ENCODE measurements around the gene ST3GAL3. TPM values are rescaled to one million over a fixed set of nuclear protein-coding genes. Genes with fewer than 3 reads are reported as not detected.

The ST3GAL3 gene
- total and polyA plus RNA-seq, 2 donors (not counting 1 experiment from before 2014, with no cell fraction given), result 13.7 to 16.3 TPM

GRCh38 chr1:43880604-43881003, 173.3 kb downstream of the ST3GAL3 start:
- Histone ChIP-seq H4K20me1 (ENCODE audit: control insufficient read depth, extremely low read depth, insufficient read depth, low read length) (no peaks in the 10 kb centered on the region), H3K4me3 (replicated peaks in 1 of 4; ENCODE audit: control extremely low read depth in 1 of 4, insufficient read depth in 1 of 4, low read depth in 3 of 4, low read length in 4 of 4) (no peak overlapping the region), H3K4me2 (ENCODE audit: extremely low read depth, insufficient read depth, low read length) (no peak overlapping the region), H3K9me3 (ENCODE audit: control insufficient read depth, insufficient read depth, low read depth, low read length) (no peaks in the 10 kb centered on the region), H3K9ac (ENCODE audit: insufficient read depth, low read length) (no peak overlapping the region), H3K27ac (ENCODE audit: insufficient read depth, low read length) (no peak overlapping the region), H2AFZ (ENCODE audit: low read length) (no peak overlapping the region), H3K79me2 (ENCODE audit: control insufficient read depth, insufficient read depth, low read length) (no peaks in the 10 kb centered on the region), H3K36me3 (ENCODE audit: control insufficient read depth, insufficient read depth, low read length) (no peaks in the 10 kb centered on the region), H3K27me3 (ENCODE audit: control insufficient read depth, insufficient read depth, low read length) (no peaks in the 10 kb centered on the region), H3K4me1 (ENCODE audit: control insufficient read depth, extremely low read depth, insufficient read depth, low read length) (no peaks in the 10 kb centered on the region)
- TF ChIP-seq EZH2 (IDR thresholded peaks at IDR 0.05; ENCODE audit: low read length, missing control alignments), result no peak
- no peak for TF ChIP-seq CTCF (conservative IDR thresholded peaks at IDR 0.05 in 1 of 2, IDR thresholded peaks at IDR 0.05 in 1 of 2; ENCODE audit: low read depth in 1 of 2, low read length in 2 of 2)
- no peak for DNase-seq (ENCODE audit: low read depth in 2 of 2)

- no peaks in the 10 kb centered on the region for H4K20me1 ChIP-seq (ENCODE audit: control insufficient read depth, extremely low read depth, insufficient read depth, low read length)
- no peaks in the 10 kb centered on the region for H3K9me3 ChIP-seq (ENCODE audit: control insufficient read depth, insufficient read depth, low read depth, low read length)
- H3K27ac ChIP-seq (ENCODE audit: insufficient read depth, low read length), result no peak overlapping the region
- no peak overlapping the region for H3K4me2 ChIP-seq (ENCODE audit: extremely low read depth, insufficient read depth, low read length)
- no peak for DNase-seq (ENCODE audit: low read depth in 2 of 2)
- no peaks in the 10 kb centered on the region for H3K79me2 ChIP-seq (ENCODE audit: control insufficient read depth, insufficient read depth, low read length)
- H3K36me3 ChIP-seq (ENCODE audit: control insufficient read depth, insufficient read depth, low read length), result no peaks in the 10 kb centered on the region
- TF ChIP-seq CTCF (conservative IDR thresholded peaks at IDR 0.05 in 1 of 2, IDR thresholded peaks at IDR 0.05 in 1 of 2; ENCODE audit: low read depth in 1 of 2, low read length in 2 of 2) (no peak), EZH2 (IDR thresholded peaks at IDR 0.05; ENCODE audit: low read length, missing control alignments) (no peak)
- H3K27me3 ChIP-seq (ENCODE audit: control insufficient read depth, insufficient read depth, low read length), result no peaks in the 10 kb centered on the region
- H3K4me1 ChIP-seq (ENCODE audit: control insufficient read depth, extremely low read depth, insufficient read depth, low read length), result no peaks in the 10 kb centered on the region
- no peak overlapping the region for H3K9ac ChIP-seq (ENCODE audit: insufficient read depth, low read length)
- H3K4me3 ChIP-seq (replicated peaks in 1 of 4; ENCODE audit: control extremely low read depth in 1 of 4, insufficient read depth in 1 of 4, low read depth in 3 of 4, low read length in 4 of 4), result no peak overlapping the region
- H2AFZ ChIP-seq (ENCODE audit: low read length), result no peak overlapping the region
Measured at GRCh38 chr1:43881415-43881814, 174.1 kb downstream of the ST3GAL3 start.

- no peak overlapping the region for H3K9ac ChIP-seq (ENCODE audit: insufficient read depth, low read length)
Measured at GRCh38 chr1:43882763-43883162, 175.4 kb downstream of the ST3GAL3 start.

More at GRCh38 chr1:43882763-43883162, 175.4 kb downstream of the ST3GAL3 start:
- no peaks in the 10 kb centered on the region for H3K4me1 ChIP-seq (ENCODE audit: control insufficient read depth, extremely low read depth, insufficient read depth, low read length)
- H3K9me3 ChIP-seq (ENCODE audit: control insufficient read depth, insufficient read depth, low read depth, low read length), result no peaks in the 10 kb centered on the region
- H3K36me3 ChIP-seq (ENCODE audit: control insufficient read depth, insufficient read depth, low read length), result no peaks in the 10 kb centered on the region
- H2AFZ ChIP-seq (ENCODE audit: low read length), result no peak overlapping the region
- H4K20me1 ChIP-seq (ENCODE audit: control insufficient read depth, extremely low read depth, insufficient read depth, low read length), result no peaks in the 10 kb centered on the region
- DNase-seq (ENCODE audit: low read depth in 2 of 2), result no peak
- H3K27ac ChIP-seq (ENCODE audit: insufficient read depth, low read length), result no peak overlapping the region
- TF ChIP-seq CTCF (conservative IDR thresholded peaks at IDR 0.05 in 1 of 2, IDR thresholded peaks at IDR 0.05 in 1 of 2; ENCODE audit: low read depth in 1 of 2, low read length in 2 of 2), result no peak
- no peak for TF ChIP-seq EZH2 (IDR thresholded peaks at IDR 0.05; ENCODE audit: low read length, missing control alignments)
- no peak overlapping the region for H3K4me3 ChIP-seq (replicated peaks in 1 of 4; ENCODE audit: control extremely low read depth in 1 of 4, insufficient read depth in 1 of 4, low read depth in 3 of 4, low read length in 4 of 4)
- no peak overlapping the region for H3K4me2 ChIP-seq (ENCODE audit: extremely low read depth, insufficient read depth, low read length)
- no peaks in the 10 kb centered on the region for H3K79me2 ChIP-seq (ENCODE audit: control insufficient read depth, insufficient read depth, low read length)
- H3K27me3 ChIP-seq (ENCODE audit: control insufficient read depth, insufficient read depth, low read length), result no peaks in the 10 kb centered on the region
